Measurements from ENCODE around the gene PDE6B. TPM values are rescaled to one million over a fixed set of nuclear protein-coding genes. Genes with fewer than 3 reads are reported as not detected.
A peak's percentile ranks its signal among the peaks of the same experiment; 100 is the strongest.
"Not testable (repeated sequence)": the region's sequence is repeated elsewhere in the genome, so short reads cannot be mapped to it uniquely, and the experiment has no call there.

Gene PDE6B
- total RNA-seq, 4 donors from 2014 or later = 0.60 to 2.5 (median 0.95) TPM; not detected in 1

GRCh38 chr4:669806-670559 lies 44.6 kb downstream of the PDE6B start:
- H3K36me3 ChIP-seq = peaks cover 0 to 14% (median 6%) of the 10 kb centered on the region in 4 donors
- H3K27ac ChIP-seq; H3K4me3 ChIP-seq; H3K27me3 ChIP-seq; DNase-seq; in situ Hi-C loops (cut with MboI; ENCODE audit: low pct_ligation_motif_present in 1 of 4, low pct_unique_long_range_greater_than_20kb in 1 of 4, low sequenced_read_pairs in 3 of 4); intact Hi-C loops (cut with DNase I; ENCODE audit: low total_unique reads); H3K9me3 ChIP-seq: not testable (repeated sequence)
- WGBS, 2 donors (ENCODE audit: low coverage in 1 of 2) = 87% methylated on average over 11 of the region's 11 CpGs; no CpG with 5 or more reads in 1 of the 2 donors
- TF ChIP-seq POLR2A (IDR thresholded peaks at IDR 0.05) (peak; percentile 21), POLR2AphosphoS5 (IDR thresholded peaks at IDR 0.05) (peak in 1 of 3 donors; percentile 15)
- H3K4me1 ChIP-seq = peaks cover 9 to 13% (median 11%) of the 10 kb centered on the region in 4 donors

GRCh38 chr4:671769-672168 lies 46.4 kb downstream of the PDE6B start:
- Histone ChIP-seq H3K4me1 (peaks cover 15 to 20% (median 18%) of the 10 kb centered on the region in 4 donors), H3K9me3 (no peaks in the 10 kb centered on the region), H3K27ac (no peak overlapping the region), H3K36me3 (peaks cover 0 to 14% (median 6%) of the 10 kb centered on the region in 4 donors), H3K4me3 (no peak overlapping the region), H3K27me3 (no peaks in the 10 kb centered on the region)
- no peak for DNase-seq
- in situ Hi-C loops (cut with MboI; ENCODE audit: low pct_ligation_motif_present in 1 of 4, low pct_unique_long_range_greater_than_20kb in 1 of 4, low sequenced_read_pairs in 3 of 4) (no loop called here), intact Hi-C loops (cut with DNase I; ENCODE audit: low total_unique reads) (no loop called here)
- TF ChIP-seq CTCF (IDR thresholded peaks at IDR 0.05) (no peak), POLR2AphosphoS5 (IDR thresholded peaks at IDR 0.05) (no peak), POLR2A (IDR thresholded peaks at IDR 0.05) (no peak), EP300 (IDR thresholded peaks at IDR 0.05; ENCODE audit: low read depth) (no peak)
- 86% methylated on average over 3 of the region's 3 CpGs; no CpG with 5 or more reads in 1 of the 2 donors for WGBS, 2 donors (ENCODE audit: low coverage in 1 of 2)

- DNase-seq = peak; percentile 73
- Histone ChIP-seq H3K4me1 (peaks cover 15 to 33% (median 29%) of the 10 kb centered on the region in 4 donors), H3K36me3 (peaks cover 0 to 14% (median 6%) of the 10 kb centered on the region in 4 donors), H3K27me3 (no peaks in the 10 kb centered on the region), H3K27ac (peak overlapping the region; percentile 93 to 98 (median 94)), H3K9me3 (no peaks in the 10 kb centered on the region), H3K4me3 (peak overlapping the region; percentile 68 to 88 (median 71))
- 18 to 21% methylated on average over 9 to 25 of the region's 55 CpGs for WGBS, 2 donors (ENCODE audit: low coverage in 1 of 2)
- in situ Hi-C loops (cut with MboI; ENCODE audit: low pct_ligation_motif_present in 1 of 4, low pct_unique_long_range_greater_than_20kb in 1 of 4, low sequenced_read_pairs in 3 of 4) = no loop called here
- TF ChIP-seq EP300 (IDR thresholded peaks at IDR 0.05; ENCODE audit: low read depth) (no peak), POLR2AphosphoS5 (IDR thresholded peaks at IDR 0.05) (peak in 1 of 3 donors; percentile 39), CTCF (IDR thresholded peaks at IDR 0.05) (no peak), POLR2A (IDR thresholded peaks at IDR 0.05) (peak; percentile 29)
- intact Hi-C loops (cut with DNase I; ENCODE audit: low total_unique reads) = no loop called here
These were observed 48.1 kb downstream of the PDE6B start for GRCh38 chr4:673349-674091.

GRCh38 chr4:674172-675035 lies 49.0 kb downstream of the PDE6B start, which contains the start of the genes ATP5ME and MYL5:
ATP5ME (minus strand) TSS chr4:674276; CDS start chr4:674247, 29 bp downstream.
MYL5 (plus strand) TSS chr4:674542; CDS start chr4:678027, 3,485 bp downstream.
- H3K27me3 ChIP-seq = no peaks in the 10 kb centered on the region
- in situ Hi-C loops (cut with MboI; ENCODE audit: low pct_ligation_motif_present in 1 of 4, low pct_unique_long_range_greater_than_20kb in 1 of 4, low sequenced_read_pairs in 3 of 4) (no loop called here), intact Hi-C loops (cut with DNase I; ENCODE audit: low total_unique reads) (no loop called here)
- peak within 1 kb of the TSS; percentile 68 to 94 (median 78) for H3K4me3 ChIP-seq
- peak within 1 kb of the TSS; percentile 93 to 98 (median 94) for H3K27ac ChIP-seq
- no peaks in the 10 kb centered on the region for H3K9me3 ChIP-seq
- DNase-seq = peak; percentile 97
- peaks cover 0 to 14% (median 6%) of the 10 kb centered on the region in 4 donors for H3K36me3 ChIP-seq
- 1% methylated on average over 44 of the region's 84 CpGs; no CpG with 5 or more reads in 1 of the 2 donors for WGBS, 2 donors (ENCODE audit: low coverage in 1 of 2)
- TF ChIP-seq POLR2AphosphoS5 (IDR thresholded peaks at IDR 0.05) = peak; percentile 70 to 95 (median 87)
- TF ChIP-seq CTCF (IDR thresholded peaks at IDR 0.05) = peak; percentile 68 to 99 (median 91)
- no peak for TF ChIP-seq EP300 (IDR thresholded peaks at IDR 0.05; ENCODE audit: low read depth)
- peak; percentile 79 for TF ChIP-seq POLR2A (IDR thresholded peaks at IDR 0.05)
- H3K4me1 ChIP-seq = peaks cover 15 to 33% (median 29%) of the 10 kb centered on the region in 4 donors
